ENCODE results near the gene NALCN.

The NALCN gene

DNA sequence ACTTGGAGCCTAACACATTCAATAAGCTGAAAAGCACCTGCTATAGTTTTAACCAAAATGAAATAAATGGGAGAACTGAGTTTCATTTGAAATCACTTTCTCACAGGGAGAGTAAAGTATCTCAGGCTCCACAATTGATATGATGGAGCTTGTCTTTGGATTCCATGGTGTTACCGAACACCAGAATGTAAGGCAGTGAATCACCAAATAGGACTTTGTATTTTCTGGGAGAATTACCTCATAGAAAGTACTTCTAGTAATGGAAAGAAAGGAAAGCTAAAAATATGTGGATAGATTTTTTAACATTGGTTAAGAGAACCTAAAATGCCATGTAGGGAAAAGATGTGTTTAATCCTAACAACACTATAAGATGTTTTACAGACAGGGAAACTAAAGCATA is 123.6 kb downstream of the NALCN start:
- no peak overlapping the region for H3K9ac ChIP-seq (ENCODE audit: low read depth, low read length)
- DNase-seq (no peak), ATAC-seq (ENCODE audit: insufficient read depth, low read depth) (no peak)
- H3K36me3 ChIP-seq (ENCODE audit: insufficient read depth, low read length), result no peaks in the 10 kb centered on the region
- no peaks in the 10 kb centered on the region for H3K4me1 ChIP-seq (ENCODE audit: insufficient read depth, low read length)
- no peaks in the 10 kb centered on the region for H4K20me1 ChIP-seq (ENCODE audit: insufficient read depth, low read length)
- H3K27ac ChIP-seq (ENCODE audit: low read length), result no peak overlapping the region
- H3K4me2 ChIP-seq (ENCODE audit: insufficient read depth, low read length), result no peak overlapping the region
- no peak overlapping the region for H3K4me3 ChIP-seq (ENCODE audit: low read depth in 1 of 2, low read length in 2 of 2)
- TF ChIP-seq, protein P1, sequence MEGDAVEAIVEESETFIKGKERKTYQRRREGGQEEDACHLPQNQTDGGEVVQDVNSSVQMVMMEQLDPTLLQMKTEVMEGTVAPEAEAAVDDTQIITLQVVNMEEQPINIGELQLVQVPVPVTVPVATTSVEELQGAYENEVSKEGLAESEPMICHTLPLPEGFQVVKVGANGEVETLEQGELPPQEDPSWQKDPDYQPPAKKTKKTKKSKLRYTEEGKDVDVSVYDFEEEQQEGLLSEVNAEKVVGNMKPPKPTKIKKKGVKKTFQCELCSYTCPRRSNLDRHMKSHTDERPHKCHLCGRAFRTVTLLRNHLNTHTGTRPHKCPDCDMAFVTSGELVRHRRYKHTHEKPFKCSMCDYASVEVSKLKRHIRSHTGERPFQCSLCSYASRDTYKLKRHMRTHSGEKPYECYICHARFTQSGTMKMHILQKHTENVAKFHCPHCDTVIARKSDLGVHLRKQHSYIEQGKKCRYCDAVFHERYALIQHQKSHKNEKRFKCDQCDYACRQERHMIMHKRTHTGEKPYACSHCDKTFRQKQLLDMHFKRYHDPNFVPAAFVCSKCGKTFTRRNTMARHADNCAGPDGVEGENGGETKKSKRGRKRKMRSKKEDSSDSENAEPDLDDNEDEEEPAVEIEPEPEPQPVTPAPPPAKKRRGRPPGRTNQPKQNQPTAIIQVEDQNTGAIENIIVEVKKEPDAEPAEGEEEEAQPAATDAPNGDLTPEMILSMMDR (IDR thresholded peaks at IDR 0.05; ENCODE audit: borderline replicate concordance, extremely low read depth, low read length, poor library complexity, severe bottlenecking), result no peak
- no peak for TF ChIP-seq EZH2 (IDR thresholded peaks at IDR 0.05; ENCODE audit: borderline replicate concordance, low read depth, low read length, severe bottlenecking)
- H3K27me3 ChIP-seq (ENCODE audit: insufficient read depth, low read length, poor library complexity), result no peaks in the 10 kb centered on the region
- H2AFZ ChIP-seq (ENCODE audit: low read depth, low read length), result no peak overlapping the region
- no peaks in the 10 kb centered on the region for H3K9me3 ChIP-seq (ENCODE audit: insufficient read depth, low read length, severe bottlenecking)
- no peaks in the 10 kb centered on the region for H3K79me2 ChIP-seq (ENCODE audit: insufficient read depth, low read length)

DNA sequence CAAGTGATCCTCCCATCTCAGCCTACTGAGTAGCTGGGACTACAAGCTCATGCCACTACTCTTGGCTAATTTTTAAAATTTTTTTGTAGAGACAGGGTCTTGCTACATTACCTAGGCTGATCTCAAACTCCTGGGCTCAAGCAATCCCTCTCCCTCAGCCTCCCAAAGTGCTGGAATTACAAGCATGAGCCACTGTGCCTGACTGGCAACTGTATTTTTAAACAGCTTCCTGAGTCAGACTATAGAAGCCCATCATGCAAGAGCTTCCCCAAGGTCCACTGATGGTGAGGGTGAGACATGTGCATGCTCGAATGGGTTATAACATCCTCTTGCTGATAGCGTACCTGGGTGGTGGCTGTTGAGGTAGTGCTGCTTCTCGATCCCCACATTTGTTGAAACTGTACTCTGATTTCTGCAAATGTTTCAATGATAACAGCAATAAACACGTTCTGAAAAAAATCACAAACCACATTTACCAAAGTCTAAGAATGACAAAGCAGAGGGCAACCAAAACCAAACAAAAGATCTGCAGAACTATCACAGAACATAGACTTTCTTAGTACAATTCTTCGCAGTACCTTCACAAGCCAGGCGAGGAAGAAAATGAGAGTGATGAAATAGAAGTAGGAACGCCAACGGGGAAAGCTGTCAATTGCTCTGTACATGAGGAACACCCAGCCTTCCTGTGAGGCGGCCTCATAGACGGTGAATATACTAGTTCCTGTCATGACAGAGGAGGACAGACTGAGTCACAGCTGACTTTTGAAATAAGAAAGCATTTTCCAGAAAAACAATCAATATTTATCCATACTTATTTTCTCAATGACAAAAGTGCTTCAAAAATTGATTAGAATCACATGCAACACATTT is 124.4 kb downstream of the NALCN start:
- no peaks in the 10 kb centered on the region for H3K36me3 ChIP-seq (ENCODE audit: insufficient read depth, low read length)
- no peak for DNase-seq
- no peak overlapping the region for H3K4me3 ChIP-seq (ENCODE audit: low read depth in 1 of 2, low read length in 2 of 2)
- H4K20me1 ChIP-seq (ENCODE audit: insufficient read depth, low read length), result no peaks in the 10 kb centered on the region
- ATAC-seq (ENCODE audit: insufficient read depth, low read depth), result no peak
- no peaks in the 10 kb centered on the region for H3K9me3 ChIP-seq (ENCODE audit: insufficient read depth, low read length, severe bottlenecking)
- no peak overlapping the region for H3K9ac ChIP-seq (ENCODE audit: low read depth, low read length)
- no peak overlapping the region for H3K27ac ChIP-seq (ENCODE audit: low read length)
- H3K27me3 ChIP-seq (ENCODE audit: insufficient read depth, low read length, poor library complexity), result no peaks in the 10 kb centered on the region
- no peak for TF ChIP-seq EZH2 (IDR thresholded peaks at IDR 0.05; ENCODE audit: borderline replicate concordance, low read depth, low read length, severe bottlenecking)
- TF ChIP-seq, protein P1 (IDR thresholded peaks at IDR 0.05; ENCODE audit: borderline replicate concordance, extremely low read depth, low read length, poor library complexity, severe bottlenecking), result no peak
- no peaks in the 10 kb centered on the region for H3K4me1 ChIP-seq (ENCODE audit: insufficient read depth, low read length)
- no peaks in the 10 kb centered on the region for H3K79me2 ChIP-seq (ENCODE audit: insufficient read depth, low read length)
- H3K4me2 ChIP-seq (ENCODE audit: insufficient read depth, low read length), result no peak overlapping the region
- no peak overlapping the region for H2AFZ ChIP-seq (ENCODE audit: low read depth, low read length)

DNA sequence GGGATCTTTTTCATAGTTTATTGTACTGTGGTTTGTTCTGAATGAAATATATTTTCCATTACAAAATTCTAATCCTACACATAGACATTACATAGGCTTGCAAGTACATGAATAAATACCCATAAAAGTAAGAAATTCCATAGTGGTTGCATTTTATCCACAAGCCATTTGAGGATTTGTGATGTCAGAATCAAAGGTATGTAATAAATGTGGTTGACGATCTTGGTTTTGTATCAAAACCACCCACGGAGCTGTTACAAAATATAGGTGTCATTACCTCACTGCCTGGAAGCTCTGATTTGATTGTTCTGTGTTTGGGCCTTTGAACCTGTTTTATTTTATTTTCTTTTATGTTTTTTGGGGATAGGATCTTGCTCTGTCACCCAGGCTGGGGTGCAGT is 125.1 kb downstream of the NALCN start:
- no peak for TF ChIP-seq EZH2 (IDR thresholded peaks at IDR 0.05; ENCODE audit: borderline replicate concordance, low read depth, low read length, severe bottlenecking)
- TF ChIP-seq, protein P1 (IDR thresholded peaks at IDR 0.05; ENCODE audit: borderline replicate concordance, extremely low read depth, low read length, poor library complexity, severe bottlenecking), result no peak
- H3K79me2 ChIP-seq (ENCODE audit: insufficient read depth, low read length), result no peaks in the 10 kb centered on the region
- H2AFZ ChIP-seq (ENCODE audit: low read depth, low read length), result no peak overlapping the region
- H3K4me3 ChIP-seq (ENCODE audit: low read depth in 1 of 2, low read length in 2 of 2), result no peak overlapping the region
- ATAC-seq (ENCODE audit: insufficient read depth, low read depth) (no peak), DNase-seq (no peak)
- H3K9ac ChIP-seq (ENCODE audit: low read depth, low read length), result no peak overlapping the region
- no peaks in the 10 kb centered on the region for H4K20me1 ChIP-seq (ENCODE audit: insufficient read depth, low read length)
- H3K4me1 ChIP-seq (ENCODE audit: insufficient read depth, low read length), result no peaks in the 10 kb centered on the region
- no peak overlapping the region for H3K27ac ChIP-seq (ENCODE audit: low read length)
- no peaks in the 10 kb centered on the region for H3K36me3 ChIP-seq (ENCODE audit: insufficient read depth, low read length)
- no peak overlapping the region for H3K4me2 ChIP-seq (ENCODE audit: insufficient read depth, low read length)
- H3K27me3 ChIP-seq (ENCODE audit: insufficient read depth, low read length, poor library complexity), result no peaks in the 10 kb centered on the region
- H3K9me3 ChIP-seq (ENCODE audit: insufficient read depth, low read length, severe bottlenecking), result no peaks in the 10 kb centered on the region

Data from DND-41 (cell line).